ENCODE results near the gene HTATIP2.
"Not testable (repeated sequence)": the region's sequence is repeated elsewhere in the genome, so short reads cannot be mapped to it uniquely, and the experiment has no call there.

The HTATIP2 gene

DNA sequence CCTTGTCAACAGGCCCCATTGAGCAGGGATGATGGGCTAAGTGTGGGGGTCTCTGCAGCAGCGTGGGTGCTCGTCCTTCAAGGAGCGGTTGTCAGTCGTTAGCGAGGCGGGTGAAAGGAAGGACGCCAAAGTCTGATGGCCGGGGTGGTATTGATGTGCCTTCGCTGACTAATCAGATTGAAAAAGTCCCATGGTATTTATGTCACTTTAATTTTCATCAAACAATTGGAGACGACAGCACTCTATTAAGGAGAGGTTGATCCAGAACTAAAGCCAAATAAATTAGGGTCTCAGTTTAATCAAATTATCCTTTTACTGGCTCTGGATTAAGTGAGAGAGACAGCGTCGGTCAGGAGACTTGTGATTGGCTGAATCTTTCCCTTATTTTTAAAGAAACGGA is 9.6 kb downstream of the HTATIP2 start:
- DNase-seq = peak; percentile 44
- H3K27ac ChIP-seq = no peak overlapping the region
- H3K9me3 ChIP-seq (ENCODE audit: severe bottlenecking) = no peaks in the 10 kb centered on the region
- TF ChIP-seq, protein P1, sequence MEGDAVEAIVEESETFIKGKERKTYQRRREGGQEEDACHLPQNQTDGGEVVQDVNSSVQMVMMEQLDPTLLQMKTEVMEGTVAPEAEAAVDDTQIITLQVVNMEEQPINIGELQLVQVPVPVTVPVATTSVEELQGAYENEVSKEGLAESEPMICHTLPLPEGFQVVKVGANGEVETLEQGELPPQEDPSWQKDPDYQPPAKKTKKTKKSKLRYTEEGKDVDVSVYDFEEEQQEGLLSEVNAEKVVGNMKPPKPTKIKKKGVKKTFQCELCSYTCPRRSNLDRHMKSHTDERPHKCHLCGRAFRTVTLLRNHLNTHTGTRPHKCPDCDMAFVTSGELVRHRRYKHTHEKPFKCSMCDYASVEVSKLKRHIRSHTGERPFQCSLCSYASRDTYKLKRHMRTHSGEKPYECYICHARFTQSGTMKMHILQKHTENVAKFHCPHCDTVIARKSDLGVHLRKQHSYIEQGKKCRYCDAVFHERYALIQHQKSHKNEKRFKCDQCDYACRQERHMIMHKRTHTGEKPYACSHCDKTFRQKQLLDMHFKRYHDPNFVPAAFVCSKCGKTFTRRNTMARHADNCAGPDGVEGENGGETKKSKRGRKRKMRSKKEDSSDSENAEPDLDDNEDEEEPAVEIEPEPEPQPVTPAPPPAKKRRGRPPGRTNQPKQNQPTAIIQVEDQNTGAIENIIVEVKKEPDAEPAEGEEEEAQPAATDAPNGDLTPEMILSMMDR (IDR thresholded peaks at IDR 0.05; ENCODE audit: low read depth, low read length) = no peak
- H3K4me3 ChIP-seq (ENCODE audit: low read depth, low read length) = no peak overlapping the region; the same call in 1 of the 2 replicates
- peaks cover 16% of the 10 kb centered on the region for H3K27me3 ChIP-seq (ENCODE audit: insufficient read depth, low read depth, severe bottlenecking)
- H3K36me3 ChIP-seq = no peaks in the 10 kb centered on the region

DNA sequence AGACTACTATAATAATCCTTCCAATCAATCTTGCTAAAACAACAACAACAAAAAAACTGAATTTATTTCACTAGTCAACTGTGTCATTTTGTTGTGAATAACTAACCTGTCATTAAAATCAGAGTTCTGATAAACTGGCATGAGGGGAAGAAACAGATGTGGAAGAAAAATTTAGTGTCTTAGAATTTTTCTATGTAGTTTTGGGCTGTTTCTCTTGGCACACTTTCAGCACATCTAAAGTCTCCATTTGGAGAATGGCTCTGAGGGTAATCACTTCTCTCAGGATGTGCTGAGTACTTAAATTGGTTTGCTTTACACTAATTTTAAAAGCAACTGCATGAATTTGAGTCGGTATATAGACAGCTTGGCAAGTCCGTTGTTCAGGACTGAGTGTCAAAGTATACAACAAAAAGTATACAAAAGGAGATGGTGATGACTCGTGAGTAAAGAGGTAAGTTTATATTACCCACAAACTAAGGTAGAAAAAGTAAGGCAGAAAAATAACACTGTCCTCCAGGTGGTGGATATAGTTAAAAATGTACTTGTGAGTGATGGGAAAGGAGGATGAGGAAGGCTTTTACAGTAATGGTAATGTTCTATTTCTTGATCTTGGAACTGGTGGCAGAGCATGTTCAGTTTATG is 10.2 kb downstream of the HTATIP2 start:
- Histone ChIP-seq H3K9me3 (ENCODE audit: severe bottlenecking) (no peaks in the 10 kb centered on the region), H3K27me3 (ENCODE audit: insufficient read depth, low read depth, severe bottlenecking) (peaks cover 16% of the 10 kb centered on the region), H3K27ac (no peak overlapping the region), H3K36me3 (no peaks in the 10 kb centered on the region), H3K4me3 (ENCODE audit: low read depth, low read length) (no peak overlapping the region)
- TF ChIP-seq, protein P1 (IDR thresholded peaks at IDR 0.05; ENCODE audit: low read depth, low read length) = no peak
- no peak for DNase-seq

DNA sequence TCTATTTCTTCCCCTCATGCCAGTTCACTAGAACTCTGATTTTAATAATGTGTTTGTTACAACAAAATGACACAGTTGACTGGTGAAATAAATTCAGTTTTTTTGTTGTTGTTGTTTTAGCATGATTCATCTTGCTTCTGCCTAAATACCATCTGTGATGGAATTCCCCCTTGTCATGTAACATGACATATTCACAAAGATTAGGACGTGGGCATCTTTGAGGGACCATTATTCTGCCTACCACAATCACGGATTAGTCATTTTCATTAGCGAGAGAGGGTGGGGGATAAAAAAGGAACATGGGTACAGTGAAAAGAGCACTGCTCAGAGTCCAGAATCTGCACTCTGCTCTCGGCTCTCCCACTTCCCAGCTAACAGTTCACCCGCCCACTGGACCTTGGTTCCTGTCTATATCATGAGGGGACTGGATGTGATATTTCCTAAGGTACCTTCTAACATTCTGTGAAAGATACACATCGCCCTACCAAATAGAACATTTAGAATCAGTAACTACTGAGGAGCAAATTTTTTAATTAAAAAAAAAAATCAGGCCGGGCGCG is 11.3 kb downstream of the HTATIP2 start:
- Histone ChIP-seq H3K36me3 (no peaks in the 10 kb centered on the region), H3K27me3 (ENCODE audit: insufficient read depth, low read depth, severe bottlenecking) (peaks cover 16% of the 10 kb centered on the region), H3K9me3 (ENCODE audit: severe bottlenecking) (no peaks in the 10 kb centered on the region), H3K4me3 (ENCODE audit: low read depth, low read length) (no peak overlapping the region), H3K27ac (no peak overlapping the region)
- no peak for DNase-seq
- TF ChIP-seq, protein P1 (IDR thresholded peaks at IDR 0.05; ENCODE audit: low read depth, low read length) = no peak

DNA sequence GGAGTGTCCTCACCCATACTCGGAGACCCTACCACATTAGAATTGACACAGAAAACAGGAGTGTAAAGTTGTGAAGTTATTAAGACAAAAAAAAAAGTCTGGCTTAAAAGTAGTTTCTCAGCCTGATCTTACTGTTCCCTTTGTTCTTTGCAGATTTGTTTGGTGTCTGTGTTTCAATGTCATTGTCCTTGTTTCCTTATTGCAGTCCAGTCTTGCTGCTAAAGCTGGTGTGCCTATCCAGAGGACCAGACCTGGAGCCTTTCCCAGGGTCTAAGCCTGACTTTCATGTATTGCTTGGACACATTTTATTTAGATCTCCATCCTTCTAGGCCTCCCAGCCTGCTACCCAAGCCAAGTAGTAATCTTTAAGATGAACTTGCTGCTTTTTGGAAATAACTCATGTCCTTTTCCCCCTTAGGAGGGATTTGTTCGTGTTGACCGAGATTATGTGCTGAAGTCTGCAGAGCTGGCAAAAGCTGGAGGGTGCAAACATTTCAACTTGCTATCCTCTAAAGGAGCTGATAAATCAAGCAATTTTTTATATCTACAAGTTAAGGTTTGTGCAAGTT is 12.7 kb downstream of the HTATIP2 start:
- DNase-seq = no peak
- Histone ChIP-seq H3K27ac (no peak overlapping the region), H3K9me3 (ENCODE audit: severe bottlenecking) (no peaks in the 10 kb centered on the region), H3K4me3 (ENCODE audit: low read depth, low read length) (no peak overlapping the region), H3K27me3 (ENCODE audit: insufficient read depth, low read depth, severe bottlenecking) (peaks cover 16% of the 10 kb centered on the region), H3K36me3 (no peaks in the 10 kb centered on the region)
- TF ChIP-seq, protein P1 (IDR thresholded peaks at IDR 0.05; ENCODE audit: low read depth, low read length) = no peak

DNA sequence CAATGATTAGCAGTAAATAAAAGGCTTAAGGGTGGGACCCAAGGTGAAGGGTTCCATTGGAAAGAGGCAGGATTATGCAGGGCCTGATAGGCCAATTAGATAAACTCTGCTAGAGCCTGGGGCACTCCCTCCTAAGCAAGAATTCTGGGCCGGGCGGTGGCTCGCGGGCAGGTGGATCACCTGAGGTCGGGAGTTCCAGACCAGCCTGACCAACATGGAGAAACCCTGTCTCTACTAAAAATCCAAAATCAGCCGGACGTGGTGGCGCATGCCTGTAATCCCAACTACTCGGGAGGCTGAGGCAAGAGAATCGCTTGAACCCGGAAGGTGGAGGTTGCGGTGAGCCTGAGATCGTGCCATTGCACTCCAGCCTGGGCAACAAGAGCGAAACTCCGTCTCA is 22.5 kb downstream of the HTATIP2 start:
- not testable (repeated sequence) for H3K27ac ChIP-seq; DNase-seq; H3K36me3 ChIP-seq; H3K4me3 ChIP-seq (ENCODE audit: low read depth, low read length); H3K9me3 ChIP-seq (ENCODE audit: severe bottlenecking); H3K27me3 ChIP-seq (ENCODE audit: insufficient read depth, low read depth, severe bottlenecking)

DNA sequence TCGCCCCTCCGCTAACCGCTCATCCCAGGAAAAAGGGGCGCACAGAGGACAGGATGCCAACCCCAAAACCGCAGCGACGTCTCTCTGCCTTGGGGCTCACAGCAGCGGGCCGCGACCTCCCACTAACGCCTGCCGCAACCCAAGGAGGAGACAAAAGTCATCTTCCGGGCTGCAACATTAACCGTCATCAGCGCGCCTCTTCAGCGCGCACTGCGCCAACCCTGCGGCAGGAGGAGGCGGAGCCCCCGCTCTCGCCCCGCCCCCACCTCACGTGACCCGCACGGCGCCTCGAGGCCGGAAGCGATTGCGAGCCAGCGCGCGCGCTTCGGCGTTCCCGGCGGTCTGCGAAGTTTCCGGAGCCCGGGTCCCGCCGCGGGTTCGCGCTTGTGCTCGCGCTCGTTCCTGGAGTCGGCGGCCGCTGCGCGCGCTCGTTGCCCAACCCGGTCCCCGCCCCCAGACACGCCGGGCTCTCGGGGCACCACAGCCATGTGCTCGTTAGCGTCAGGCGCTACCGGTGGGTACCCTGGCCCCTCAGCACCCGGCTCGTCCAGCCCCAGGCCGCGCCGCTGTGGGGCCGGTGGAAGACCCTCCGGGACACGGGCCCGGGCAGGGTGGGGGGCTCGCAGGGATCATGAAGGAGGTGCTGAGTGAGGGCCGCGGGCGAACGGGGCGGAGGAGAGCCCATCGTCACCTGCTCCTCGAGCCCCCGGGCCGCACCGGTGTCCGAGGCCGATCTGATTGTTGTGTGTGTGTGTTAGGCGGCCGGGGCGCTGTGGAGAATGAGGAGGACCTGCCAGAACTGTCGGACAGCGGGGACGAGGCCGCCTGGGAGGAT is 24.0 kb downstream of the HTATIP2 start, which contains the start of gene PRMT3:
Gene PRMT3 (plus strand): TSS at position 456 of the 835 bp plus-strand sequence. CDS start 31 bp downstream, at position 487.
- peaks cover 8% of the 10 kb centered on the region for H3K36me3 ChIP-seq
- H3K27ac ChIP-seq = peak within 1 kb of the TSS; percentile 79
- peak within 1 kb of the TSS; percentile 82 for H3K4me3 ChIP-seq (ENCODE audit: low read depth, low read length)
- H3K9me3 ChIP-seq (ENCODE audit: severe bottlenecking) = no peaks in the 10 kb centered on the region
- TF ChIP-seq, protein P1 (IDR thresholded peaks at IDR 0.05; ENCODE audit: low read depth, low read length) = no peak
- DNase-seq = peak; percentile 95
- H3K27me3 ChIP-seq (ENCODE audit: insufficient read depth, low read depth, severe bottlenecking) = no peaks in the 10 kb centered on the region
